AG10803 (cell line): ENCODE results near the gene CLK2.
A peak's percentile ranks its signal among the peaks of the same experiment; 100 is the strongest.

Experiments used
- DNase-seq: peaks from one replicate; pipeline ENCODE4 v3.0.0; 2010; ENCODE audit warnings: low read depth
- H3K4me3 ChIP-seq: 2 replicates; pipeline ENCODE4 v1.5.1; 2011; ENCODE audit warnings: mild to moderate bottlenecking, low read length, control low read depth
- TF ChIP-seq, protein P1 (sequence below): conservative IDR thresholded peaks from 2 replicates; pipeline ENCODE4 v1.5.1; 2011; ENCODE audit warnings: mild to moderate bottlenecking, low read length, control low read depth, inconsistent platforms

Gene CLK2

DNA sequence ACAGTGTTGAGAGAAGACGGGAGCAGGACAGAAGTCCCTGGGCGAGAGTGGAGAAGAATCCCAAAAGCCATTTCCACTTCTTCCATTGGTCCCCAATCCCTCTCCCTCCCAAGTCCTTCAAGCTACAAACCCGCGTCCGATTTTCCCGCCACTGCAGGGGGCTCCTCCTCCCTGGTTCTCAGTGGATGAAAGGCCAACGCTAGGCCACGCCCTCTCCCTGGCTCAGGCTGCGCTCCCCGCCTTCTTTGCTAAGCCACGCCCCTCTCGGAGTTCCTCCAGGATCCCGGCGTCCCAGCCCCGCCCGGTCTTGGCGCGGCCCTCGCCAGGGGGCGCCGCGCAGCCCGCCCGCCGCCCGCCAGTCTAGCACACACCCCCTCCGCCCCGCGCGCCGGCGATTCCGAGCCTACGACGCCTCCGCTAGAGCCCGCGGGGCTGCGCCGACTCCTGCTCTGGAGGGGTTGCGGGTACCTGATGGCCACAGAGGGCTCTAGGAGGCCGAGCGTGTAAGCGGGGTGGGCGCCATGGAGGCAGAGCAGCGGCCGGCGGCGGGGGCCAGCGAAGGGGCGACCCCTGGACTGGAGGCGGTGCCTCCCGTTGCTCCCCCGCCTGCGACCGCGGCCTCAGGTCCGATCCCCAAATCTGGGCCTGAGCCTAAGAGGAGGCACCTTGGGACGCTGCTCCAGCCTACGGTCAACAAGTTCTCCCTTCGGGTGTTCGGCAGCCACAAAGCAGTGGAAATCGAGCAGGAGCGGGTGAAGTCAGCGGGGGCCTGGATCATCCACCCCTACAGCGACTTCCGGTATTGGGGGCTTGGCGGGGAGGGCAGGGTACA lies 4.0 kb upstream of the CLK2 start, which contains the start of gene HCN3:
TSS of gene HCN3 (plus strand) at position 394 of the 832 bp plus-strand sequence. CDS start at position 522, 128 bp downstream.
- DNase-seq = peak; percentile 90
- TF ChIP-seq, protein P1, sequence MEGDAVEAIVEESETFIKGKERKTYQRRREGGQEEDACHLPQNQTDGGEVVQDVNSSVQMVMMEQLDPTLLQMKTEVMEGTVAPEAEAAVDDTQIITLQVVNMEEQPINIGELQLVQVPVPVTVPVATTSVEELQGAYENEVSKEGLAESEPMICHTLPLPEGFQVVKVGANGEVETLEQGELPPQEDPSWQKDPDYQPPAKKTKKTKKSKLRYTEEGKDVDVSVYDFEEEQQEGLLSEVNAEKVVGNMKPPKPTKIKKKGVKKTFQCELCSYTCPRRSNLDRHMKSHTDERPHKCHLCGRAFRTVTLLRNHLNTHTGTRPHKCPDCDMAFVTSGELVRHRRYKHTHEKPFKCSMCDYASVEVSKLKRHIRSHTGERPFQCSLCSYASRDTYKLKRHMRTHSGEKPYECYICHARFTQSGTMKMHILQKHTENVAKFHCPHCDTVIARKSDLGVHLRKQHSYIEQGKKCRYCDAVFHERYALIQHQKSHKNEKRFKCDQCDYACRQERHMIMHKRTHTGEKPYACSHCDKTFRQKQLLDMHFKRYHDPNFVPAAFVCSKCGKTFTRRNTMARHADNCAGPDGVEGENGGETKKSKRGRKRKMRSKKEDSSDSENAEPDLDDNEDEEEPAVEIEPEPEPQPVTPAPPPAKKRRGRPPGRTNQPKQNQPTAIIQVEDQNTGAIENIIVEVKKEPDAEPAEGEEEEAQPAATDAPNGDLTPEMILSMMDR = peak; percentile 24

DNA sequence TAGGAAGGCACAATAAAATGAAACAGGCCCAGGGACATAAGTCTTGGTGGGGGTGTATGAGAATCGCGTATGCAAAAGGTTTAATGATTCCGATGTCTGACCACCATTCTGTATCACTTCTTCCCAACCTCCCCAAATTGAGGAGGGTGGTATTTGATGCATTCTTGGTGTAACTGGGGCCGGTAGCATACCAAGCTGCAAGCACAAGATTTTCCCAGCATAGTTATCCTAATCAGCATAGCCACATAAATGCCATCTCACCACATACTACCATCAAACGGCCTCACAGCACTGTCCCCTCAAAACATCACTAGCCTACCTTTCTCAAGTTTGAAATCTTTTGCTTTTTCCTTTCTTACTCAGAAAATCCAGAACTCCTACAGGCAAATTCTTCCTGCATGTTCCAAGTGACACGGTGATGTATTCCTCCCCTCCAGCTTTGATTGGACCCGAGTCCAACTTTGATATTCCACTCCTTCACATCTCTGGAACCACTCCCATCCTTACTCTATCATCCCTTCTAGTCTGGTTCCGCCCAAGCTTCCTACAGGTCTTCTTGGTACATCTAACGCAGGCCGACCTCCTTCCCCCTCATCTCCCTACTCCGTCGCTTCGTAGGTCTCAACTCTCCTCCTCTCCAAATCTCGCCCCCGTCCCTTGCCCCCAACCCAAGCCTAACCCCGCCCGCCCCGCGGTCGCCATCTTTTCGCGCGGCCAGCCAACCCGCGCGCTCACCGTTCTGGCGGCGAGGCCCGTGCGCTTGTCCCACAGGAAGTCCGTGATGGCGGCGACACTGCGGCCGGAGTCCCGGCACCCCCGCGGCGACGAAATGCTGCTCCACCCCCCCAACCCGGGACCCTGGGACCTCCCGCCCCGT lies 600 bp downstream of the CLK2 start:
- H3K4me3 ChIP-seq = peak overlapping the region; percentile 92
- TF ChIP-seq, protein P1 = no peak
- DNase-seq = peak; percentile 62

More for the DNA sequence above, 4.0 kb upstream of the CLK2 start, which contains the start of gene HCN3:
- H3K4me3 ChIP-seq = peak within 1 kb of the TSS; percentile 76

DNA sequence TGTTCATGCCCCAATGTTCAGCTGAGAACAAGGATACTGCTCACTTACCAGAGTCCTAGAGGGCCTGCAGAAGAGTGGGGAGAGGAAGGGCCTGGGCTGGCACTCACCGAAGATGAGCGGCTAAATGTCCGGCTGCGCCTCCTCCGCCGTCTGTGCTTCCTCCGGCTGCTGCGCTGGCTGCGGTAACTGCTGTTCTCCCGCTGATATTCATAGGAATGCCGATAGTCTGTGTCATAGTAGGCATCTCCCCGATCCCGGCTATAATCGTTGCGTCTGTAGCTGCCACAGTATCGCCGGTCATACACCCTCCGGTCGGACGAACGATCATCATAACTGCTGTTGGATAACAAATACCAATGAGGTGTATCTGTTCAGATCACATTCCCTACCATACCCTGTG lies 3.9 kb downstream of the CLK2 start:
- TF ChIP-seq, protein P1 = no peak
- DNase-seq = no peak
- no peak overlapping the region for H3K4me3 ChIP-seq

DNA sequence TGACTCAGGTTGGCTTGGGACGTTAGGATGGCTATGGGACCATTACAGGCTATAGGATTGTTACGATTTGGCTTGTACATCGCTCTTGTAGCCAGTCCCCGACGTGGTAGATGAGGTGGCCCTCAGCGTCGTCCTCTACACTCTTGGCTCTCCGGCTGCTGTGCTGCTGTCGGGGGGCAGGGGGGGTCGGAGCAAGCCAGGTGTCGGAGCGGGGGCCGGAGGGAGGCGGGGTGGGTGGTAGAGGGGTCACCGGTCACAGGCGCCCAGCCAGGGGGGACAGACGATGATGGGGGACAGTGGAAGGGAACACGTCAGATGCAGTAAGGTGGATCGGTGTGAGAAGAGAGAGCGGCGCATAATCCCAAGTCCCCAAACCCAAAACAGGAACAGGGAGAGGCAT lies 4.7 kb downstream of the CLK2 start:
- no peak overlapping the region for H3K4me3 ChIP-seq
- TF ChIP-seq, protein P1 = no peak
- no peak for DNase-seq

DNA sequence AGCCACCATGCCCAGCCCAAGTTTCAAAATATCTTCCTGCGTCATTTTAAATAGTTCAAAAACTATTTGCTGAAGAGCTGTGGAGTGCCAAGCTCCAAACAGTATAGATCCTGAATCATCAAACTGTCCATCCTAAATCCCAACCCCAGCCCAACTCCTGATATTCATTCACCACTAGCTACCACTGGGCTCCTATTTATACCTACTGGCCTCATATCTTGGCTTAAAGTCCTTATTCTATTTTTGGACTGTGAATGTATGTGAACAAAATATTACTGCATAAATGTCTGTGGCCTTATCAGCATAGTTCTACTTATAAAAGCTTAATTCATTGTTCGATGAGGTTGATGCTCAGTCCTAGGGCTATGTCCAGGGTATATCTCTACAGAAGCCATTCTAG lies 5.9 kb downstream of the CLK2 start:
- TF ChIP-seq, protein P1 = no peak
- no peak overlapping the region for H3K4me3 ChIP-seq
- no peak for DNase-seq

DNA sequence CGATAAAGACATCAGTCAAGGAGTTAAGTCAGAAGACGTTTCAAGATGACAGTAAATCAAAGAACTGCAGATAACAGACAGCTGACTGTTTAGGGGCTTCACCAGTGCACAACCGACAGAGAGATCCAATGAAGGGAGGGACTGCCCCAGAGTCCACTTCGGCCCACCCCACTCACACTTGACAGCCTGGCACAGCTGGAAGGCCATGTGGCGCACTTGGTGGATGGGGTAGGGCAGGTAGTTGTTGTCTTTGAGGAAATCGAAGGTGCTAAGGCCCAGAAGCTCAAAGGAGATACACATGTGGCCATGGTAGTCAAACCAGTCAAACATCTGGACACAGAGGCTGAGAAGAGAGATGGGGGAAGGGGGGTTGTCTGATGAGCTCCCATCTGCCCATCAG lies 6.8 kb downstream of the CLK2 start:
- no peak overlapping the region for H3K4me3 ChIP-seq
- no peak for DNase-seq
- TF ChIP-seq, protein P1 = no peak
